Fibroblast of the conjunctiva (primary cell): ENCODE data around the gene TMEM232.
"Not testable (repeated sequence)": the region's sequence is repeated elsewhere in the genome, so short reads cannot be mapped to it uniquely, and the experiment has no call there.

Experiments
- DNase-seq: peaks from one replicate; pipeline ENCODE4 v3.0.0-alpha.2; 2010; ENCODE audit warnings: low read depth

The TMEM232 gene

DNA sequence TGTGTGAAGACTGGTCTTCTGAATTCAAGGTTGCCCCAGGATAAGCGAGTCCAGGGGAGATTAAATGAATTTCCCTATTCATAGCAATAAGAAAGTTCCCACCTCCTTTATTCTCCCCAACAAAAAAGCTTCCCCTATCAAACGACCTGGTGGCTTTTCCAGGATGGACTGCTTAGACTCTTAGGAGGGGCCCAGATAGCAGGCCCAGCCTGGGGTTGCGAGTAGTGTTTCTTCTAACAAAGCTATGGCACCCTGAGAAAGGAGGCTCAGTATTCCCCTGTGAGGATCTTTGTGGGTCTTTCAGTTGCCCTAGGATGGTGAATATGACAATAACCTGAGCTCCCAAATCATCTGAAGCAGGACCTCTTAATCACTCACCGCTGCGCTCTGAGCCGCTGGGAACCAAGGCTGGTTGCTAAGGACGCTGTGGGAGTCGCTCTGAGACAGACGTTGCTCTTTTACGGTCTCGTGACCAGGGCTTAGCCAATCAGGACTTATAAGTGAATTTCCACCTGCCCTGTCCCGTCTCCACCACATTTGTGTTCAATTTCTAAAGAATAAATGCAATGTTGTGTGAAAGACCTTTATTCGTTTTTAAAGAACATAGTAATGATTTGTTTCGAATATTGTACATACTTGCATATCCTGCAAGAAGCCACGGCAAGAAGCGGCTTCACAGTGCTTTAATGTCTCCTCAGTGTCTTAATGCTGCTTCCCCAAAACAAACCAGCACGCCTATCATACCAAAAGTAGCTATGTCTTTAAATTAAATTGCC lies at the start of gene TMEM232:
Gene TMEM232 (minus strand): TSS at position 423 of the 776 bp plus-strand sequence. CDS start 59,319 bp downstream, outside the sequence.
- peak; percentile 48 for DNase-seq

DNA sequence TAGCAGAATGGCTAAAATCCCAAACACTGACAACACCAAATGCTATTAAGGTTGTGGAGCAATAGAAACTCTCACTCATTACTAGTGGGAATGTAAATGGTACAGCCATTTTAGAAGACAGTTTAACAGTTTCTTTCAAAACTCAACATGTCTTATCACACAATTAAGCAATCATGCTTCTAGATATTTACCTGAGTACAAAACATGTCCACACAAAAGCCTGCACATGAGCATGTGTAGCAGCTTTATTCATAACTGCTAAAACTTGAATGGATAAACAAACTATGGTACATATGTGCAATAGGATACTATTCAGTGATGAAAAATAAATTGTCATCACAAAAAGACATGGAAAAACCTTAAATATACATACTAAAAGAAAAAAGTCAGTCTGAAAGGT lies 43.8 kb upstream of the TMEM232 start:
- DNase-seq, result no peak

DNA sequence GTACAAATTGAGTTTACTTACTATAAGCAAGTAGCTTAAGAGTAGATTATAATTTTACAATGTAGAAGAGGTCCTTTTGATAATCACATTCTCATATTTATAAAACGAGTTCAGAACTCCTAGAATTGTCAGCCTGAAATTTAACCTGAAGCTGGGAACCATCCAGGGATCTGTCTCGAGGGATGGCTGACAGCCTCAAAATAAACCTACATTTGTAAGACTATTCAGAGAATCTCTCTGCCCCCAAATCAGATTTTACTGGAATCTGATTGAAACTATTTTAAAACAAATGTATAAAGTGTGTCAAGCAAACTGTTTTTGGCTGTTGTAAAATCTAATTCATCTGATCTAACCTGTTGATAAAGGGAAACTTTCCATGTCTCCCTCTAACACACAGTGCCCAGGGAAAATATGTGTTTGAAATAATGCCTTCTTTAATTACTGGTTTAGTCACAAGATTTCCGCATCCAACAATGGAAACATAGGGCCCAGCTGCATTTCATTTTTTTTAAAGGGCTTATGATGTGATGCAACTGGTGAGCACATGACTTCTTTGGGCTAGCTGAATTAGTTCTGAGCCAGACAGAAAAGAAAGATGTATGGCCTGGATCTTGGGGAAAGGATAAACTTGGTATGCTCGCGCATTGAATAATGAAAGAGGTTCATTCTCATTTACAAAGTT lies 42.7 kb upstream of the TMEM232 start:
- DNase-seq, result peak; percentile 89

DNA sequence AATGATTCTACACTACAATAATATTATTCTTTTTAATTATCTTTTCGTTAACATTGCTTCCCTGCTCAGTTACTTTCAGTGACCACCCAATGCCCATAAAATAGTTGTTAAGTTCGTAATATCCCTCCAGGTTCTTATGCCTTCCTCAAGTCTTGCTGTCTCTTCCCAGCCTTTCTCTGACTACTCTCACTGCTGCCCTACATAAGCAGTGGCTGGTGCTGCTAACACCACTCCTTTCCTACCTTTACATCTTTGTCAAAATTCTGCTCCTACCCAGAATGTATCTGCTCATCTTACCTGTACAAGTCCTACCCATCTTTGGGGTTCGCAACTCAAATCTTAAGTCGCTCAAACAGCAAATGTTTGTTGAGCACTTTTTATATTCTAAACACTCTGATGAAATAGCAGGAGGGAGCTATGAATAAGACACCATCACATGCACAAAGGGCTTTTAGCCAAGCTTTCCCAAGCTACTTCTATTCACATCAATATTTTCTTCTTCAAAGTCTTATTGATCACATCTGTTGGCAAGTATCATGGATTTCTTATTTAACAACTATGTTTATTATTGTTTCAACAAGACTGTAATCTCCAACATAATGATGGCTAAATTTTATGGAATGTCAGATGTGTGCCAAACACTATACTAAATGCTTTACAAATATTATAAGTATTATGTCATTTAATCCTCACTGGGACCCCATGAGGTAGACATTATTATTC lies 41.8 kb upstream of the TMEM232 start:
- DNase-seq, result peak; percentile 79

DNA sequence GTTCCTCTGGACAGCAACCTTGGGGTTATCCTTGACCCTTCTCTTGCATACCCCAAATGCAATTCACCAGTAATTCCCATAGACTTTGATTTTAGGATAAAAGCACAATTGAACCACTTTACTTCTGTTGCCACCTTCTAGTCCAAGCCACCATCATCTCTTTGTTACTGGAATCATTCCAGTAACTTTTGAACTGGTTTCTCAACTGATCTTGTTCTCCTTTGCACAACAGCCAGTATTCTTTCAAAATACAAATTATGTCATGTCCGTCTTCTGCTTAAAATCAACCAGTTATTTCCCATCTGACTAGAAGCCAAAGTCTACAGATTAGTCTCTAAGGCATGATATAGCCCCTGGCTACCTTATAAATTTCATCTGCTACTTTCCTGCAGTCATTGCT lies 33.7 kb upstream of the TMEM232 start:
- DNase-seq, result no peak

DNA sequence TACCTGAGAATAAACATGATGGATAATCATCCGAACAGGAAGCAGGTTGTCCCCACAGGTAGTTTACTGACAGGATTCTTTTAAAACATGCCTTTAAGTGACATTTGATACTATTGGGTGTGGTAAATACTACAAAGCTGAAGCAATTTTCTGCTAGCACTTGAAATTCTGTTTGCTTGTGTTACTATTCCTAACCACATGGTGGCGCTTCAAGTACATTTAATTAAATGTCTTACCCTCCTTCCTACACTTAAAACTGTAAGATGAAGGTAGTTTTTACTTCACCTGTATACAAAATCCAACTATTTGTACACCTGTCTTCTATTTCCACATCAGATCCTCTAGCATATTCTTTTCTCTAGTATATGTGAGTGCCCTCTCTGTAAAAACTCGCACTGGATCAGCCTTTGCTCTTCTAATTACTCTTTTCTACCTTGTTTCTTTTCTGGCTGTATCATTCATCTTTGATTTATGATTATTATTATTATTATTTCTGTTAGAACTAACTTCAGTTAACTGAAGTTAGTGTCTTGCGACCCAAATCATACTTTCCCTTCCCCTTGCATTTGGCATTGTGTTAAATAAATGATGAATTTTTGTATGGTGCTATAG lies 30.8 kb upstream of the TMEM232 start:
- peak; percentile 62 for DNase-seq

DNA sequence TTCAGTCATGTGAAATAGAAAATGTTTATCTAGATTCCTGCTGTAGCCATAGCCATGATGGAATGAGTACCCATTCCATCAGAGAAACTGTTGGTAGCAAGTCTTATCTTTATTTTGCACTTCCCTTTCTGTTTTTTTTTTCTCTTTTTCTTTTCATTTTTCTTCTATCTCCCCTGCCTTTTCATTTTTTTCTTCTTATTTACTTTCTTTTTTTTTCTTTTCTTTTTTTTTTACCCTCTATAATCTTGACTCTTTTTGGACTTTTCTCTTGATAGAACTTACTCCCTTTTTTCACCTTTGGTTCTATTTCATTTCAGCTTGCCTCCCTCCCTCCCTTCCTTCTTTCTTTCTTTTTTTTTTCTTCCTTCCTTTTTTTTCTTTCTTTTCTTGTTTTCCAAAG lies 27.7 kb upstream of the TMEM232 start:
- no peak for DNase-seq

DNA sequence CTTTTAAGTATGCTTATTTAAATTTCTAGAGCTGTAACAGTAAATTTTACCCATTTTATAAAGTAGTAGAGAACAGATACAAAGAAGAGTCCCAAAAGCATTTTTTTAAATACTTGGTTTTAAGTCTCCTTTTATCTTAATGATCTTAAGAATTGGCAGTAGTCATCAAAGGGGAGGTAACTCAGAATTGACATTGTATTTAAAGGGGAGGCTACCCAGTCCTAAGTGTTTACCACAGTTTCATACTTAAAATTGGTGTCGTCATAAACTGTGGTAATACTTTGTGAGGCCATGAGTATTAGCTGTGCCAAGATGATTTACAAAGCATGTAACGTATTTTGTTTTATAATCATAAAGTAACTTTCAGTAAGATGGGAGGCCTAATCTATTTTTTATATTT lies 27.1 kb upstream of the TMEM232 start:
- no peak for DNase-seq

DNA sequence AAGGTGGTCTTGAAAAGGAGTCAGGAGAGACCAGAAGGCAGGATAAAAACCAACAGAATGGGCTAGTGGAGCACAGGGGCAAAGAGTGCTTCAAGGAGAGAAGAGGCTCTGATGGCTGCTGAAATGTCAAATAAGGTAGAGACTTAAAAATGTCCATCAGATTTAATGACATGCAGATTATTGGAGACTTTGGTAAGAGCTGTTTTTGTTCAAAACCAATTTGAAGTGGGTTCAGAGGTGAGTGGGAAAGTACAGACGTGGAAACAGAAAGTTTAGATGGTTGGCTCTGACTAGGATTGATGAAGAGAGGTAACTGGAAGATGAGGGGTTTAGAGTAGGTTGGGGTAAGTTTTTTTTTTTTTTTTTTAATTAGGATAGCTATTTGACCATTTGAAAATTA lies 26.5 kb upstream of the TMEM232 start:
- no peak for DNase-seq

DNA sequence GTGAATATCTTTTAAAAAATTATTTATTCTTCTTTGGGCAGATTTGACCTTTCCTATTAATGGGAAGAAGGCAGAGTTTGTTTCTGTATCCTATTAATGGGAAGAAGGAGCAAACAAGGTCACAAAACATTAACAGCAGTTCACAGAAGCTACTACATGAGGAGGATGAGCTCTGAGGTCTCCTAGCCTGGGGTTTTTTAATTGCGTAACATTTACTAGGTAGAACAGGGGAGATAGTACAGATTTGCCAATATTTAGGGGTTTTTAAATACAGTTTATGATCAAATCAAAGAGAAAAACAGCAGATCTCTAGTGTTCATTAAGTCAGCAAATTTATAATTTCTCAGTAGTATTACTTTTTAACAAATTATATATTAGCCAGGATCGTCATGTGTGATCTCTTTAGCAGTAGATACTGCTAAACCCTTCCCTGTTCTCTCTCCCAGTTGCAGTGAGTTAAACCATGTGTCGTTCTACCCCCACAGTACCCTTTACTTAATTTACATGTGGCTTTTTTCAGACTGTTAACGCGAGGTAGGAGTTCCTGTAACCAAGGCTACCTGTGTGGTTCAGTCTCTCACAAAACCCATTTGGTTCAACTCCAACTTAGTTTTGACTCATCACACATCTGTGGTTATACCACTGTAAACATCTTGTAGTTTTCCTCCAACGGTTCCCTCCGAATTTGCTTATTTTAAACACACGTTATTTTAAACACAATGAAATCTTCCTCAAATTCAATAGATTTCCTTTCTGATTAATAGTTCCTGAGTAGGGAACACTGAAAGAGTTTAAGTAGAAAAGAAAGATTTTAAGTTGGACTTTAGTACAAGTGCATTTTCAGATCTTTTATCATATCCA lies 25.7 kb upstream of the TMEM232 start:
- DNase-seq, result no peak

DNA sequence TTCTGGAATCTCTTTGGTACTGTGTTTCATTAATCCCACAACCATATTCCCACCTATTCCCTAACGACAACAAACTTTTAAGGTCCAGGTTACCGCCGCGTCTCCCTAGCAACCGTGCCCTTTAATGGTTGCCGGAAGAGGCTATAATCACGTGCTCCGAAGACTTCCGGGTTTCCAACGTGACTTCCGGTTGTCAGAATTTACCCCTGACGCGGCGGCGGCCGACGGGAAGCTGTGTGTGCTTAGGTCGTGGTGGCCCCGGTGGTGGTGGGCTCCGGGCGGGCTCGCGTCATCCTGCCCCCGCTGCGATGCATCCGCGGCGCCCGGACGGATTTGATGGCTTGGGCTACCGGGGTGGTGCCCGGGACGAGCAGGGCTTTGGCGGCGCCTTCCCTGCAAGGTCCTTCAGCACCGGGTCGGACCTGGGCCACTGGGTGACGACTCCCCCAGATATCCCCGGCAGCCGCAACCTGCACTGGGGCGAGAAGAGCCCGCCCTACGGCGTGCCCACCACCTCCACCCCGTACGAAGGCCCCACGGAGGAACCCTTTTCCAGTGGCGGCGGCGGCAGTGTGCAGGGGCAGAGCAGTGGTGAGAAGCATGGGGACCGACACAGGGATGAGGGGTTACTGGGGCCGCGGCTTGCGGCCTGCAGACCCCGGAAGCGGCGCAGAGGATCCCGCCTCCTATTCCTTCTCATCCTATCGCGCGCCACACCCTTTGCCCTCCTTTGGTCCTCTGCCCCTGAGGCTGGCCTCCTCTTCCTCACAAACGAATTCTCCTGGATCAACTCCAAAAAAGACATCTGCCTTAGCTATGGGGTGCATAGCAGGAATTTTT lies 12.6 kb upstream of the TMEM232 start, which contains the start of gene SLC25A46:
Gene SLC25A46 (plus strand): TSS at position 196 of the 840 bp plus-strand sequence. CDS start 113 bp downstream, at position 309.
- DNase-seq, result peak; percentile 79

DNA sequence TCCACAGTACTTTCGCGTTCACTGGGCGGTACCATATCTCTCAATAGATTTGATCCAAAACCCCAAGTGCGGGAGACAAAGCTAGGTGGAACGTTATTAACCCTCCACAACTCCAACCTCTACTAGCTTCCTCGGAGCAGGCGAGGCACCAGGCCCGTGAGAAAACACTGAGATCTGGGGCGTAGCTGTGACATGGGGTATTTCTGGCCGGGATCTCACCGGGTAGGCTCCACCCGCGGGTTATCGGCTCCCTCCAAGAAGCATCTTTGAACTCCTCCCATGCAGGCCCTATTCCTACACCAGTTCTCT lies 12.0 kb upstream of the TMEM232 start:
- DNase-seq, result no peak

DNA sequence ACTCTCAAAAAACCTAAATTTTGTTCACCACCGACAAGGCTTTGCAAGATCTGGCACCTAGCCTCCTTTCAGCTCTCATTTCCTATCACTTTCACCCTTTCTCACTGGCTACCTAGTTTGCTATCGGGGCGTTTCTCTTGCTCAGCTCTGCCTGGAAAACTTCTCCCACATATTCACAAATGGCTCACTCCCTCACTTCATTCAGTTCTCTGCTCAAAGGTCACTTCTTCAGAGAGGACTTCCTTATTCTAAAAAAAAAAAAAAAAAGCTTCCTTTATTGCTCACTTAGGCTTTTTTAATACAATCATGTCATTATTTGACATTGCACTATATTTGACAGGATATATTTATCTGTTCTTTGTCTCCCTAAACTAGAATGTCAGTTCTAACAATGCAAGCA lies 10.3 kb upstream of the TMEM232 start:
- no peak for DNase-seq

DNA sequence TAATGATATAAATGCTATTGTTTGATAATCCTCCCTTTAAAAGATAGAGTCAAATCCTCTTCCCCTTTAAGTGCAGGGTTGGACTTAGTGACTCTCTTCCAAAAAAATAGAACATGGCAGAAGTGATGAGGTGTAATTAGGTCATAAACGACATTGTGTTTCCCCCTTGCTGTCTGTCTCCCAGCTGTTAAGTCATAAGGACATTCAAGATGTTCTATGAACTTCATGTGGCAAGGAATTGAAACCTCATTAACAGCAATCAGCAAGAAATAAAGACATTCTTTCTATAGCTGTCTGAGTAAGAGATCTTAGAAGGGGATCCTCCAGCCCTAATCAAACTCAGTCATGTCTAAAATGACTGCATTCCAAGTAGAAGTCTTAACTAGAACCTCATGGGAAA lies 9.1 kb upstream of the TMEM232 start:
- no peak for DNase-seq

DNA sequence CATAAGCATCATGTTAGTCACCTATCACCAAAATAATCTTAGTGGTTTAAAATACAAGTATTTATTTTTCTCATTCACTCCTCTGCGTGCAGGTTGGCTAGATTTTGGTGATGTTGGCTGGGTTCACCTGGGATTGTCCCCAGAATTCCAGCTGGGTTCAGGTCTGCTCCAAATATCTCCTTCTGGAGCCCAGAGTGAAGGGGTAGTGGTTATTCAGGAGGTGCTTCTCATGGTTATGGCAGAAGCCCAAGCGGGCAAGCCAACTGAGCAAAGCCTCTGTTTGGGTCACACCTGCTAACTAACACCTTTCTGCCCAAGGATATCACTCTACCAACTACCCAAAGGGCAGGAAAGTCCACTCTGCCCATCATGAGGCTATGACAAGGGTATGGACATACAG lies 7.6 kb upstream of the TMEM232 start:
- DNase-seq, result no peak

DNA sequence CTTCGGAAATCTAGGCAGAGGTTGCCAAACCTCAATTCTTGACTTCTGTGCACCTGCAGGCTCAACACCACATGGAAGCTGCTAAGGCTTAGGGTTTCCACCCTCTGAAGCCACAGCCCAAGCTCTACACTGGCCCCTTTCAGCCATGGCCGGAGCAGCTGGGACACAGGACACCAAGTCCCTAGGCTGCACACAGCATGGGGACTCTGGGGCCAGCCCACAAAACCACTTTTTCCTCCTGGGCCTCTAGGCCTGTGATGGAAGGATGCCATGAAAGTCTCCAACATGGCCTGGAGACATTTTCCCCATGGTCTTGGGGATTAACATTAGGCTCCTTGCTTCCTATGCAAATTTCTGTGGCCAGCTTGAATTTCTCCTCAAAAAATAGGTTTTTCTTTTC lies 5.0 kb upstream of the TMEM232 start:
- DNase-seq, result not testable (repeated sequence)

DNA sequence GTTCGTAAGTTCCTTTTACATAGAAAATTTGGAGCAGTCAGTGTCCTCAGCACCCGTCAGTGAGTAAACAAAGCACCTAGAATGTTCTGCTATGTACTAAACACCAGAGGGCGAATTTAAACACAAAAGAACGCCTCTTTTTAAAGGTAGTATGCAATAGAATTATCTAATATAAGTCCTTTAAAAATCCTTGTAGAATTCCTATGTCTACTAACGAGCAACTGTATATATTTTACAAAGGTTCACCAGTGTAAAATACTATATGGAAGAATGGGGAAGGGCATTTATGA lies 499 bp upstream of the TMEM232 start:
- no peak for DNase-seq

DNA sequence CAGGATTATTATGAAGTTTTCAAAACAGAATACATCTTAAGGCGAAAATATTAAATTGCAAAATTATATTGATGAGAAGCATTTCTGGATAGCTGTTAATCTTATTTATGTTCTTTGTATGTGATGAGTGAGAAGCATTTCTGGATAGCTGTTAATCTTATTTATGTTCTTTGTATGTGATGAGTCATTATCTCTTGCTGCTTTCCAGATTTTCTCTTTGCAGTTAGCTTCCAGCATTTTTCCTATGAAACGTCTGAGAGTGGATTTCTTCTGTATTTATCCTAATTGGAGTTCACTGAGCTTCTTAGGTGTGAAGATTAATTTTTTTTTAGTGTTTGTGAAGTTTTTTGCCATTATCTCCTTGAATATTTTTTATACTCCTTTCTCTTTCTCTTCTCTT lies 8.2 kb downstream of the TMEM232 start:
- no peak for DNase-seq

DNA sequence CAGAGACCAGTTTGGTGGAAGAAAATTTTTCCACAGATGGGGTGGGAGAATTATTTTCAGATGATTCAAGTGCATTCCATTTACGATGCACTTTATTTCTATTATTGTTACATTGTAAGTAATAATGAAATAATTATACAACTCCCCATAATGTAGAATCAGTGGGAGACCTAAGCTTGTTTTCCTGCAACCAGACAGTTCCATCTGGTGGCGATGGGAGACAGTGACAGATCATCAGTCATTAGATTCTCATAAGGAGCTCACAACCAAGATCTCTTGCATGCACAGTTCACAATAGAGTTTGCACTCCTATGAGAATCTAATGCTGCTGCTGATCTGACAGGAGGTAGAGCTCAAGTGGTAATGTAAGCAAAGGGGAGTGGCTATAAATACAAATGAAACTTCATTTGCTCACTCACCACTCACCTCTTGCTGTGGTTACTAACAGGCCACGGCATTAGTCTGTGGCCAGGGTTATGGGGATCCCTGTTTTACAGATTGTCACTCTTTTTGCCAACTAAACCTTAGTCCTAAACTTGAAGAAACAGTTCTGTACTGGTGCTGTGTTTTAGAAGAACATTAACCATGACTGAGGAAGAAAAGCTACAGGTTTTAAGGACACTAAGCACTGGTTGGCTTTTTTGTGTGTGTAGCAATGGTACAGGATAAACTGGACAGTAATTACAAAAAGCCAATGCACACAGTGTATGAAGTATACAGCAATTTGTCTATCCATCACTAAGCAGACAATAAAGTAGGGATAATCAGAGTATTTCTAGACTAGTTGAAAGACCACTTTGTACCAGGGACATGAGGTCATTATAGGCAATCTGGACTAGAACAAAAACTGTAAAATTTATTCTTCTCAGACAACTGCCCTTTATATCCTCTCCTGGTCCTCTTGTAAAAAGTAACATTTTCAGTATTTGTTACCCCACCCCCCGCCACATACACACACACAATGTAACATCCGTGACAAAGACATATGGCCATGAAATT lies 9.9 kb downstream of the TMEM232 start:
- DNase-seq, result no peak
